8988T (cell line): ENCODE results near the gene PAOX.
"Not testable (repeated sequence)": the region's sequence is repeated elsewhere in the genome, so short reads cannot be mapped to it uniquely, and the experiment has no call there.

Source experiments
- DNase-seq: peaks from one replicate; pipeline ENCODE4 v3.0.0; 2011

Gene PAOX

GRCh38 chr10:133411523-133412380 is 32.7 kb downstream of the PAOX start:
- DNase-seq = no peak

- DNase-seq = no peak
These were observed 33.3 kb downstream of the PAOX start for GRCh38 chr10:133412381-133412711.

GRCh38 chr10:133414401-133414800 is 35.3 kb downstream of the PAOX start:
- DNase-seq = not testable (repeated sequence)

- DNase-seq = no peak
These were observed 36.7 kb downstream of the PAOX start for GRCh38 chr10:133415752-133416151.

- DNase-seq = no peak
These were observed 39.4 kb downstream of the PAOX start for GRCh38 chr10:133418289-133418993.

DNA sequence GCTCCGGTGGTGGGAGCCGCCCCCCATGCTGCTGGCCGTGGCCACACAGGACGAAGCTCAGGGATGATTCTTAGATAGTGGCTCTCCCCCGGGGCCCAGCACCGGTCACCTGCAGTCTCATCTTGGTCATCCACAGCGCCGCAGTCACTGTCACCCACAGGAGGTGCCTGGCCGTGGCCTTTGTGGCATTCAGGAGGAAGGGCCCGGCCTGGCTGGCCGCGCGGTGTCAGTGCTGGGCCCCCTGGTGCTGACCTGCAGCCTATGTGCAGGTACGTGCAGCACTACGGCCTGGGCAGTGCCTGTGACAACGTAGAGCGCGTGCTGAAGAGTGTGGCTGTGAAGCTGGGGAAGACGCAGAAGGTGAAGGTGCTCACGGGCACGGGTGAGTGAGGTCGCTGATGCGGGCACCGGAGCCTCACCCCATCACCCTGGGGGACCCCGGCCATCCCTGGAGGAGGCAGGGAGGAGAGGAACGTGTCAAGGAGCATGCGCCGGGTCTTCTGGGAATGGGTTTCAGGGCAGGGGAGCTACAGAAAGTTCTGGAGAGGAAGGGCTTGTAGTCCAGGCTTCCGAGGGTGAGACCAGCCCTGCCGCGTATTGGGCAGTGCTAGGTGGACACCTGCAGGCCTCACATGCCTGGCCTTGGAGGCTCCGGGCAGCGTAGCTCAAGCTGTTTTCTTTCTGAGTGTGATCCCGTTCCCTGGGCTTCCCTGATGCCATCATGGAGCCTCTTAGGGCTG is 40.3 kb downstream of the PAOX start:
- no peak for DNase-seq

- DNase-seq = no peak
These were observed 41.0 kb downstream of the PAOX start for GRCh38 chr10:133420028-133420427.

DNA sequence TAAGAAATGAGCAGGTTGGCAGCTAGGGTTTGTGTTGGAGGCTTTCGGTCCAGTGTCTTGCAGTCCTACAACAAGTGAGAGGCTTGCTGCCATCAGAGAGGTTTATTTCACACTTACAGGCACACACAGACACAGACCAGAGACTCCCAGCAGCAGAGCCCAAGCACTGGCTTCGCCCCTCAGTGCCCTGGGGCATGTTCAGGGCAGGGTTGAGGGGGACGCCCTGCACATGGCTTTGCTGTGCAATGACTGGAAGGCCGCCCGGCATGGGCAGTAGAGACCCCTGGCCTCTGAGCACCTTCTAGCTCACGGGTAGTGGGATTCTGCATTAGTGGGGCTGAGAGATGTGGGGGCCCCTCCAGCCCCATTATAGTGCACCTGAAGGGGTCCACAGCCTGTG is 41.5 kb downstream of the PAOX start:
- no peak for DNase-seq

DNA sequence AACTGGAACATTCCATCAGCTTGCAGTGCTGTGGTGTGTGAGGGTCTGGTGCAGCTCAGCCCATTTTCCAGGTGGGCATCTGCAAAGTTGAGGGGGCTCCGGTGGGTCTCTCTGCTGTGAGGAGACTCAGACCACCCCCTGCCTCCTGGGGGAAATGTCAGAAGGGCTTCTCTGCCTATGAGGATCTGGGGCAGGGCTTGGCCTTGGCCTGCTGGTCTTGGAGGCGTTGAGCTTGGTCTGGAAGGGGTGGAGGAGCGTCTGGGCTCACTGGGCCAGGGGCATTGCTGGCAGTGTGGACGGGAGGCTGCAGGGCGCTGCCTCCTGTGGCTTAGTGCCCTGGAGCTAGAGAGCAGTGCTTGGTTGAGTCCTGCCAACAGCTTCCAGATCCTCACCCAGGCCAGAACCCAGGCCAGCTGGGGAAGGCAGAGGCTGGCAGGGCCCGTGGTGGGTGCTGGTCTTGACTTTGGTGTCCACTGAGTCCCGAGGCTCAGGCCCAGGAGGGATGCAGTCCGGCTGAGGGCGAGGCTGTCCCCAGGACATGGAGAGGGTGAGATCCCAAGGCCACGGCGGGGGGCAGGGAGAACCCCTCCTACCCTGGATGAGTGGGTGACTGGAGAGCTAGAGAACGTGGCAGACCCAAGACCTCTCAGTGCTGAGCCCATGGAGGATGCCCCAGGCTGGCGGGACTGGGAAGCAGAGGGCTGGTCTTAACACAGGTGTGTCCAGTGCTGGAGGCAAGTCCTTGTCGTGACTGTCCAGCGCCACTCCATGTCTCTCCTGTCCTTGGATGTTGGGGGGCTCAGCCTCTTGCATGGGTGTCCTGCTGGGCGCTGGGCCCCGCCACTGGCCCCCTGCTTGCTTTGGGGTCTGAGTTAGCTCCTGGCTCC is 42.5 kb downstream of the PAOX start:
- no peak for DNase-seq

GRCh38 chr10:133422223-133422806 is 43.3 kb downstream of the PAOX start:
- no peak for DNase-seq

GRCh38 chr10:133422807-133423771 is 44.0 kb downstream of the PAOX start:
- no peak for DNase-seq

DNA sequence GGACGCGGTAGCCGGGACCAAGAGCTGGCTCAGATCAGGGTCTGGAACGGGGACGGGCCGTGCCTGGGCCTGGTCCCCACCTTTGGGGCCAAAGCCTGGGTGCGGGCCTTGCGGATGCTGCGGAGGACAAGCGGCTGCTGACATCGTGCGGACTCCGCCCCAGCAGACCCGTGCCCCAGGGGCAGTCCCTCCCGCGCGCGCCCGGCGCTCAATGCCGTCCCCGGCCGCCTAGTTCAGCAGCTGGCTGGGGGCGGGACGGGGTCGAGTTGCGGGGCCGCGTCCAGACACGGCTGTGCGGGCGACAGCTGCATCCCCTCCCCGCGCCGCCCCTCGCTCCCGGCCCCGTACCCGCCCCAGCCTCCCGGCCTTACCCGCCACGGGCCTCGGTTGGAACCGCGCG is 45.0 kb downstream of the PAOX start:
- DNase-seq = not testable (repeated sequence)

DNA sequence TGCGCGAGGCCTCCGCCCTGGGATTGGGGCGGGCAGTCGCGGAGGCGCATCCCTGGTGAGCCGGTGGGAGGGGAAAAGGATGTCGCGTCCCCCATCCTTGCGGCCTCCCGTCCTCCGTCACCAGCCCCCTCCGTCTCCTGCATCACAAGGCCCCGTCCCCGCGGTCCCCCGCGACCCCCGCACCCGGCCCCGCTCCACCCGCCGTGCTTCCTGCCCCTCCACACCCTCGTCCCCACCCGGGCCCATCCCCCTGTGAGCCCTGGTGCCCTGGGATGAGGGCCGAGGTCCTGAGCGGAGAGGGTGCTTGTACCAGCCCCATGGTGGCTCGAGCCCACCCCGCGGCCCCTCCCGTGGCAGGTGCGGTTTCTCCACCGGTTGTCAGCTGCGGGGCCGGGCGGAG is 45.5 kb downstream of the PAOX start, which contains the start of gene SPRN:
Gene SPRN, minus strand, starts transcription at position 25 of the 400 bp plus-strand sequence. CDS start 944 bp downstream, outside the sequence.
- DNase-seq = not testable (repeated sequence)

GRCh38 chr10:133429571-133429970 is 50.5 kb downstream of the PAOX start:
- not testable (repeated sequence) for DNase-seq

DNA sequence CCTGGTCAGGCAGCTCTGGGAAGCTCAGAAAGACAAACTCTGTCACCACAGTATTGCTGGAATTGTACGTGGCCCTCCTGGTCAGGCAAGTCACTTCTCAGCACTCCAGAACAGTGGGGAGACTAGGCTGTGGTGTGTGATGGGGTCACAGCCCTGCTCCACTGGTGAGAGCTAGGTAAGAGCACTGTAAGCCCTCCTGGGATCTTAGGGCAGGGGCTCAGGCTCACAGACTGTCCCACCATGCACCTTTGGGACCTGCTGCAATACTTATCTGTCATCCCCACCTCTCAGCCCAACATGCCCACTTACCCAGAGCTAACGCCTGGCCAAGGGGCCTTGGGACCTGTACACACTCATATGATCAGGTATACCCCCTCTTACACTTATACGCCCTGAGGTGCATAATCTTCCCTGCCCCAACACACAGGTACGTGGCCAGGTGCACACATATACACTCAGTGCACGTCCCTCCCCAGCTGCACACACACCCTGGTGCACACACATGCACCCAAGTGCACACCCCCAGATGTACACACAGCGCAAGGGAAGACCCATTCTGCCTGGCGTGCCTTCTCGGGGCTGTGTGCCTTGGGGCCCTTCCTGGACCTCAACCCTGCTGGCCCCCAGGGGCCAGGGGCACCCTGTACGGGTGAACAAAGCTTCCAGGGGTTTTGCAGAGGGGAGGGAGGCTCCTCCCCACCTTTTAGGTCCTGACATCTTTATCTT is 53.0 kb downstream of the PAOX start:
- not testable (repeated sequence) for DNase-seq

DNA sequence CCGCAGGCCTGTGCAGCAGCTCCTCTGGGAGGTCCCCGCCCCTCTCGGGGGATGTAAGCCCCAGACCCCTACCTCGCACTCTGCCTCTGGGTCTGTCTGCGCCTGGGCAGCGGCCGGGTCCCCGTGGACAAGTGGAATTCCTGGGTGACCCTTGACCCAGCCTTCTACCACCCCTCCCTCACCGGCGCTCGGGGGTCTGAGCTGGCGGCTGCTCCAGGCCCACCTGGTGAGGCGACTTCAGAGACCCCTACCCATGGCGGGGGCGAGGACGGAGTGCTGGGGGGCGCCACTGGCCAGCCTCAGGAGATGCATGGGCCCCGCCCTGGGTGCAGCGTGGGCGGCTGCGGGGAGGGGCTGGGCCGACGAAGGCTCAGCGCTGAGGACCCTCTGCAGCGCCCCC is 53.7 kb downstream of the PAOX start:
- not testable (repeated sequence) for DNase-seq

GRCh38 chr10:133438711-133439273 is 59.7 kb downstream of the PAOX start:
- DNase-seq = no peak

DNA sequence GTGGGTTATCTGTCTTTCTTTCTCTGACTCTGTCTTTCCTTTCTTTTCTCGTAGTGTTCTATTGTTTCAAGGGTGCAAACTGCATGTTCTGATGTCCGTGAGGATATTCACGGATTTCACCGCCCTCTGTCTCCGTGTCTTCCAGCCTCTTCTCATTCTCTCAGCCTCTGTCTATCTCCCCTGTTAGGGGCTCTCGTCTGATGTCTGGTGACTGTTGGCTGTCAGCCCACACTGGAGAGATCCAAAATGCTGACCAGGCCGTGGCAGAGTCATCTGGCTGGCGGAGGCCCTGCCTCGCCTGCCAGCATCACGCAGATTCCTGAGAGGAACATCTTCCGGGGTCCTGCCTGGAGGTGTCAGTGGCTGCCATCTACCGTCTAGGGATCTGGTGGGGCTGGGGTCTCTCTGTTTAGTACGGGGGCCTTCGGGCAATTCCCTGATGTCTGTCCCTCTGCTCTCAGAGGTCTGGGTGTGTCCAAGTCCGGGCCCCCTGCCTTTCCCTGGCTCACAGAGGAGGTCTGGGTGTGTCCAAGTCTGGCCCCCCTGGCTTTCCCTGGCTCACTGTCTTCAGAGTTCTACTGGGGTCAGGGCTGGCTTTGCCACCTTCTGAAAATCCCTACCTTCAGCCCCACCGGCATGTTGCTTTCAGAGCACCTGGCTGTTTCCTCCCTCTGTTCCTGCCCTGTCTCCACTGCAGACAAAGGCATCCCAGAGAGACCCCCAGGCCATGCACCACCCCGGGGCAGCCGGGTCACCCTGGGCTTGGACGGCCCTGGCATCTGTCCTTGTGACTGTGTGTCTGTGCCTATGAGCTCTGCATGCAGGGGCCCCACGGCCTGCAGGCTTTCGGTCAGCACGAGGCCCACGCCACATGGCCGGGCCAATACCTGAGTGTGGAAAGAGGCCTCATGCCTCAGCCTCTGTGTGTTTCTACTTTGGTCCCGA is 60.7 kb downstream of the PAOX start:
- no peak for DNase-seq
